ENCODE measurements around the gene MAML2.
A peak's percentile ranks its signal among the peaks of the same experiment; 100 is the strongest.

Gene MAML2

DNA sequence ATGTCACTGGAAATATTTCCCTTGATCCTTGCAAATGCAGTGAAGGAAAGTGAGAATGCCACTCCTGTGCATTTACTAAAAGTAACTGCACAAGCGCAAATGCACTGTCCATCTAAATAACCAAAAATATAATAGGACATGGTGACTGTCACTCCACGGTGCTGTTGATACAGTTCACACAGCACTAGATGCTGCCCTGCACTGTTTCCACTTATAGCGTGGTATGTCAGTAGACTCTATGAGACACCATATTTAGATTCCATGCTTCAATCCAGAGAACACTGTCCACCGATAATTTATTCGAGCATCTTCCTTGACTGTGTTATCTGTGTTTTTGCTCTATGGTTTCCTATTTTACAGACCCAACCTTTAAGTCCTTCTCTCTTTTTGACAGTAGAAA is 125.8 kb downstream of the MAML2 start:
- no peak for DNase-seq (ENCODE audit: low spot score)
- no peak for TF ChIP-seq CTCF (IDR thresholded peaks at IDR 0.05; ENCODE audit: extremely low read depth, missing control alignments)

GRCh38 chr11:96215826-96216225 is 127.2 kb downstream of the MAML2 start:
- no peak for TF ChIP-seq CTCF (IDR thresholded peaks at IDR 0.05; ENCODE audit: extremely low read depth, missing control alignments)
- DNase-seq (ENCODE audit: low spot score), result no peak

GRCh38 chr11:96215110-96215782 is 127.7 kb downstream of the MAML2 start:
- DNase-seq (ENCODE audit: low spot score), result peak; percentile 42
- TF ChIP-seq CTCF (IDR thresholded peaks at IDR 0.05; ENCODE audit: extremely low read depth, missing control alignments), result no peak

DNA sequence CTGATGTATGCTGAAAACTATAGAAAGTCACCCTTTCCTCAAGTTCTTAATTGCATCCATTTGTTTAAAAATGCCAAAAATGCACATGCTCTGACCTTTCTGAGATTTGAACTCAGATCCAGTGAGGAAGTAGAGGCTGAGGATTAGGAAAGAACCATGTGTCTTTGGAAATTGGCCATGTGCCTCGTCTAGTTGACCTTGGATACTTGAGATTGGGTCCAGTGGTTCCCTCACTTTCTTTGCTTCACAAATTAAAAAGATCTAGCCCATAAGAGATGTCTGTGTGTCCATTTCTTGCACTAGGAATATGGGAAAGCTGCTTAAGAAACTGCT is 128.3 kb downstream of the MAML2 start:
- no peak for DNase-seq (ENCODE audit: low spot score)
- no peak for TF ChIP-seq CTCF (IDR thresholded peaks at IDR 0.05; ENCODE audit: extremely low read depth, missing control alignments)

GRCh38 chr11:96213500-96213899 is 129.5 kb downstream of the MAML2 start:
- no peak for DNase-seq (ENCODE audit: low spot score)

DNA sequence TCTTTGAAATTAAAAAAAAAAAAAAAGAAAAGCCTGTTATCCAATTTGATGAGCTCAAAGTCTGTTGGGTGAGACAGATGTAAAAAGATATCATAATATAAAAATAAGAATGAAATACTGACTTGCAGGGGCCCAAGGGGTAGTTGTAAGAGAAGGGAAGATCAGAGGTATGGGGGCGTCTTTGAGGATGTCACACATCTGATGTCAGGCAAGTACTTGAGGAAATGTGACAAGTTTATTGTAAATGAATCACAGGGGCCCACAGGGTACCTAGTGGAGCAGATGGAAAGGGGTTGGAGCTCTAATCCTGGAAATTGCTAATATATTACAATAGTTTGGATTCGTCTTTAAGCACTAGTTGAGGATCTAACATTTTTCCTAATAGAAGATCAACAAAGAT is 131.6 kb downstream of the MAML2 start:
- no peak for DNase-seq (ENCODE audit: low spot score)
- no peak for TF ChIP-seq CTCF (IDR thresholded peaks at IDR 0.05; ENCODE audit: extremely low read depth, missing control alignments)

More at GRCh38 chr11:96213500-96213899, 129.5 kb downstream of the MAML2 start:
- TF ChIP-seq CTCF (IDR thresholded peaks at IDR 0.05; ENCODE audit: extremely low read depth, missing control alignments), result no peak

GRCh38 chr11:96207459-96208449 is 135.2 kb downstream of the MAML2 start:
- DNase-seq (ENCODE audit: low spot score), result no peak
- no peak for TF ChIP-seq CTCF (IDR thresholded peaks at IDR 0.05; ENCODE audit: extremely low read depth, missing control alignments)

Data from GM20000 (cell line).